GM12891 (cell line): ENCODE results near the gene NFATC2IP. TPM values are rescaled to one million over a fixed set of nuclear protein-coding genes. Genes with fewer than 3 reads are reported as not detected.

ENCODE experiments used
- DNase-seq: peaks from one replicate; pipeline ENCODE4 v3.0.0; 2011; ENCODE audit warnings: low spot score; ENCODE audit not compliant: insufficient read length
- FAIRE-seq: peaks from 2 replicates; lab custom pipeline; 2011; peaks lifted over from hg19 to GRCh38; lab: Jason Lieb, UNC
- PAX5 ChIP-seq: IDR thresholded peaks from 2 replicates; pipeline ENCODE4 v1.6.1; 2011; ENCODE audit warnings: low read length, moderate library complexity, mild to moderate bottlenecking; ENCODE audit not compliant: insufficient read depth, severe bottlenecking
- POLR2A ChIP-seq: IDR thresholded peaks from 2 replicates; pipeline ENCODE4 v1.6.1; 2011; ENCODE audit warnings: low read depth, low read length, control low read depth
- POLR2AphosphoS5 ChIP-seq: IDR thresholded peaks from 2 replicates; pipeline ENCODE4 v1.6.1; 2011; ENCODE audit warnings: low read depth, low read length, control low read depth
- POU2F2 ChIP-seq: IDR thresholded peaks from 2 replicates; pipeline ENCODE4 v1.6.1; 2011; ENCODE audit warnings: low read depth, mild to moderate bottlenecking, control low read depth, low read length, moderate library complexity
- SPI1 ChIP-seq: IDR thresholded peaks from 2 replicates; pipeline ENCODE4 v1.6.1; 2011; ENCODE audit warnings: low read depth, low read length, control low read depth
- TAF1 ChIP-seq: IDR thresholded peaks from 2 replicates; pipeline ENCODE4 v1.6.1; 2011; ENCODE audit warnings: low read depth, low read length, control low read depth
- polyA plus RNA-seq: library from polyadenylated mRNA; unstranded; fragments of >200 nt; gene quantifications from one replicate; pipeline ENCODE4 v1.2.1, GENCODE V29; 2012; ENCODE audit warnings: low read depth, missing spikeins, inconsistent platforms; ENCODE audit not compliant: missing spikeins

Gene NFATC2IP
- 27.3 TPM for polyA plus RNA-seq

- TF ChIP-seq POLR2AphosphoS5 (peak; percentile 63; the same call in 1 of the 2 replicates), POLR2A (peak; percentile 73), PAX5 (peak; percentile 62), TAF1 (peak; percentile 89), SPI1 (no peak), POU2F2 (no peak)
- FAIRE-seq = peak; percentile 98
- DNase-seq = peak; percentile 96
Observed at GRCh38 chr16:28950648-28951409, at the start of gene NFATC2IP. Gene NFATC2IP, plus strand, starts transcription at chr16:28950937. Its CDS starts 75 bp downstream, at chr16:28951012.

GRCh38 chr16:28901862-28902261 is 48.9 kb upstream of the NFATC2IP start:
- TF ChIP-seq POLR2AphosphoS5 (peak; percentile 27; the same call in 1 of the 2 replicates), POLR2A (no peak)
- DNase-seq = no peak
- no peak for FAIRE-seq

- FAIRE-seq (peak; percentile 65), DNase-seq (no peak)
- TF ChIP-seq SPI1 (0 out of 2 replicates have a peak, but pooled peaks have one; percentile 12), POLR2AphosphoS5 (no peak; the same call in 1 of the 2 replicates), POLR2A (no peak)
Observed at GRCh38 chr16:28902909-28903308, 47.8 kb upstream of the NFATC2IP start.

GRCh38 chr16:28903344-28904042 is 47.2 kb upstream of the NFATC2IP start:
- DNase-seq = no peak
- no peak for TF ChIP-seq POLR2A
- TF ChIP-seq PAX5 = no peak
- TF ChIP-seq TAF1 = no peak
- no peak for TF ChIP-seq POLR2AphosphoS5
- TF ChIP-seq SPI1 = no peak
- no peak for TF ChIP-seq POU2F2
- no peak for FAIRE-seq

- FAIRE-seq = no peak
- TF ChIP-seq PAX5 = no peak
- no peak for TF ChIP-seq SPI1
- TF ChIP-seq POU2F2 = no peak
- TF ChIP-seq POLR2AphosphoS5 = no peak
- TF ChIP-seq POLR2A = no peak
- TF ChIP-seq TAF1 = no peak
- DNase-seq = no peak
Observed at GRCh38 chr16:28904363-28904762, 46.4 kb upstream of the NFATC2IP start.

GRCh38 chr16:28904828-28905227 is 45.9 kb upstream of the NFATC2IP start:
- TF ChIP-seq TAF1 (no peak), POLR2A (no peak), PAX5 (no peak), POLR2AphosphoS5 (no peak), SPI1 (no peak)
- FAIRE-seq = no peak
- DNase-seq = no peak

GRCh38 chr16:28905229-28905754 is 45.4 kb upstream of the NFATC2IP start:
- TF ChIP-seq POLR2AphosphoS5 = no peak
- FAIRE-seq (no peak), DNase-seq (no peak)

- no peak for FAIRE-seq
- no peak for DNase-seq
- TF ChIP-seq POLR2A (no peak), POU2F2 (no peak), SPI1 (no peak), PAX5 (no peak), TAF1 (no peak), POLR2AphosphoS5 (no peak)
Observed at GRCh38 chr16:28905800-28906372, 44.9 kb upstream of the NFATC2IP start.

- FAIRE-seq = peak; percentile 89
- TF ChIP-seq POLR2A = no peak
- no peak for TF ChIP-seq SPI1
- TF ChIP-seq POU2F2 = no peak
- no peak for TF ChIP-seq TAF1
- TF ChIP-seq POLR2AphosphoS5 = no peak
- no peak for TF ChIP-seq PAX5
- DNase-seq = no peak
Observed at GRCh38 chr16:28910086-28911031, 40.4 kb upstream of the NFATC2IP start.
